ENCODE data around the gene HS3ST5.

GRCh38 chr6:114274836-114275235 is 68.0 kb downstream of the HS3ST5 start:
- TF ChIP-seq, protein P1, sequence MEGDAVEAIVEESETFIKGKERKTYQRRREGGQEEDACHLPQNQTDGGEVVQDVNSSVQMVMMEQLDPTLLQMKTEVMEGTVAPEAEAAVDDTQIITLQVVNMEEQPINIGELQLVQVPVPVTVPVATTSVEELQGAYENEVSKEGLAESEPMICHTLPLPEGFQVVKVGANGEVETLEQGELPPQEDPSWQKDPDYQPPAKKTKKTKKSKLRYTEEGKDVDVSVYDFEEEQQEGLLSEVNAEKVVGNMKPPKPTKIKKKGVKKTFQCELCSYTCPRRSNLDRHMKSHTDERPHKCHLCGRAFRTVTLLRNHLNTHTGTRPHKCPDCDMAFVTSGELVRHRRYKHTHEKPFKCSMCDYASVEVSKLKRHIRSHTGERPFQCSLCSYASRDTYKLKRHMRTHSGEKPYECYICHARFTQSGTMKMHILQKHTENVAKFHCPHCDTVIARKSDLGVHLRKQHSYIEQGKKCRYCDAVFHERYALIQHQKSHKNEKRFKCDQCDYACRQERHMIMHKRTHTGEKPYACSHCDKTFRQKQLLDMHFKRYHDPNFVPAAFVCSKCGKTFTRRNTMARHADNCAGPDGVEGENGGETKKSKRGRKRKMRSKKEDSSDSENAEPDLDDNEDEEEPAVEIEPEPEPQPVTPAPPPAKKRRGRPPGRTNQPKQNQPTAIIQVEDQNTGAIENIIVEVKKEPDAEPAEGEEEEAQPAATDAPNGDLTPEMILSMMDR (IDR thresholded peaks at IDR 0.05) = no peak
- TF ChIP-seq POLR2A (IDR thresholded peaks at IDR 0.05) = no peak
